Caco-2 (cell line): ENCODE data around the gene LARP6. TPM values are rescaled to one million over a fixed set of nuclear protein-coding genes. Genes with fewer than 3 reads are reported as not detected.

Source experiments
- BruUV-seq: library from RNA; stranded (reverse); fragments of 400-500 nt; replicated peaks from 2 replicates; lab custom pipeline; 2021; lab: Mats Ljungman, UMichigan
- CTCF ChIA-PET: fragments of 300-600 bp; sonication (Branson Sonifier 250); formaldehyde crosslinking; loops from one replicate; lab custom pipeline; 2022; ENCODE audit warnings: antibody characterized with exemption; lab: Charles Lee
- POLR2A ChIA-PET: fragments of 300-600 bp; sonication (Branson Sonifier 250); formaldehyde crosslinking; loops from one replicate; lab custom pipeline; 2022; ENCODE audit warnings: antibody characterized with exemption; lab: Charles Lee
- DNase-seq, 2 experiments: peaks; one replicate each; pipeline versions ENCODE4 v3.0.0 to v3.0.0-alpha.2; 2020 to 2022
- H3K27me3 ChIP-seq: replicated peaks from 2 replicates; pipeline ENCODE4 v1.6.0; 2011; ENCODE audit warnings: low read length; ENCODE audit not compliant: control insufficient read depth, insufficient read depth
- H3K36me3 ChIP-seq: 2 replicates; pipeline ENCODE4 v1.5.1; 2011; ENCODE audit warnings: low read length; ENCODE audit not compliant: control insufficient read depth, insufficient read depth
- H3K4me1 ChIP-seq: fragments of 250-450 bp; sonication (Bioruptor Pico); 2 replicates; pipeline ENCODE4 v1.5.1; 2020; ENCODE audit warnings: mild to moderate bottlenecking
- H3K4me3 ChIP-seq: 2 replicates; pipeline ENCODE4 v1.5.1; 2011; ENCODE audit warnings: low read depth, mild to moderate bottlenecking, control low read depth, low read length
- H3K9me3 ChIP-seq: fragments of 250-450 bp; sonication (Bioruptor Pico); 2 replicates; pipeline ENCODE4 v1.5.1; 2020; ENCODE audit warnings: mild to moderate bottlenecking, moderate library complexity
- H3K27ac Mint-ChIP-seq: one replicate; pipeline ENCODE4 v1.8.0; 2022; ENCODE audit warnings: mixed read lengths; ENCODE audit not compliant: unreplicated experiment
- H3K27me3 Mint-ChIP-seq: one replicate; pipeline ENCODE4 v1.8.0; 2022; ENCODE audit warnings: mixed read lengths; ENCODE audit not compliant: insufficient read depth, unreplicated experiment
- H3K36me3 Mint-ChIP-seq: one replicate; pipeline ENCODE4 v1.8.0; 2022; ENCODE audit warnings: mild to moderate bottlenecking, mixed read lengths; ENCODE audit not compliant: insufficient read depth, unreplicated experiment
- H3K4me1 Mint-ChIP-seq: one replicate; pipeline ENCODE4 v1.8.0; 2022; ENCODE audit warnings: low read depth, mixed read lengths; ENCODE audit not compliant: unreplicated experiment
- H3K4me3 Mint-ChIP-seq: one replicate; pipeline ENCODE4 v1.8.0; 2022; ENCODE audit warnings: mild to moderate bottlenecking, moderate library complexity, mixed read lengths; ENCODE audit not compliant: unreplicated experiment
- H3K9me3 Mint-ChIP-seq: one replicate; pipeline ENCODE4 v1.8.0; 2022; ENCODE audit warnings: mixed read lengths; ENCODE audit not compliant: unreplicated experiment
- CTCF ChIP-seq, 2 experiments: fragments of 200-600 bp in 1 of 2; IDR thresholded peaks; 1 replicate in 1 of 2; 2 replicates in 1 of 2; pipeline versions ENCODE4 v1.5.1 to v1.8.0; 2011 to 2022; ENCODE audit warnings: antibody characterized with exemption in 1 of 2, control low read depth in 1 of 2, inconsistent platforms in 1 of 2, low read depth in 1 of 2, low read length in 1 of 2, mild to moderate bottlenecking in 1 of 2, moderate library complexity in 1 of 2; ENCODE audit not compliant: insufficient read depth in 1 of 2, severe bottlenecking in 1 of 2, unreplicated experiment in 1 of 2
- intact Hi-C: fragments of 100-400 bp; cut with micrococcal nuclease; formaldehyde crosslinking; loops from one replicate; pipeline ENCODE4 v1.10.0; 2022; ENCODE audit not compliant: unreplicated experiment
- total RNA-seq: library from RNA; stranded (reverse); gene quantifications from 2 replicates; pipeline ENCODE4 v1.2.3, GENCODE V29; 2022

Gene LARP6
- total RNA-seq, 1 experiment from 2014 or later: 19.7 TPM

- no TSS peak for BruUV-seq
- Histone ChIP-seq H3K36me3 (no peaks in the 10 kb centered on the region), H3K9me3 (no peaks in the 10 kb centered on the region), H3K27me3 (no peaks in the 10 kb centered on the region), H3K4me3 (no peak overlapping the region), H3K4me1 (no peaks in the 10 kb centered on the region)
- Mint-ChIP-seq H3K4me3 (no peak overlapping the region), H3K4me1 (no peaks in the 10 kb centered on the region), H3K27me3 (peaks cover 2% of the 10 kb centered on the region), H3K9me3 (no peaks in the 10 kb centered on the region), H3K27ac (no peak overlapping the region), H3K36me3 (no peaks in the 10 kb centered on the region)
- POLR2A ChIA-PET: no interaction called here
- no peak for TF ChIP-seq CTCF (IDR thresholded peaks at IDR 0.05; ENCODE audit: insufficient read depth in 1 of 2, low read depth in 1 of 2, low read length in 1 of 2, severe bottlenecking in 1 of 2, unreplicated experiment in 1 of 2)
- intact Hi-C loops: no loop called here
- CTCF ChIA-PET: no interaction called here
- DNase-seq: no peak
These were observed 13.2 kb upstream of the LARP6 start for GRCh38 chr15:70866982-70867641.

GRCh38 chr15:70863450-70864218 is 9.7 kb upstream of the LARP6 start:
- Mint-ChIP-seq H3K9me3 (no peaks in the 10 kb centered on the region), H3K4me1 (no peaks in the 10 kb centered on the region), H3K36me3 (no peaks in the 10 kb centered on the region), H3K27ac (no peak overlapping the region), H3K4me3 (no peak overlapping the region), H3K27me3 (peaks cover 2% of the 10 kb centered on the region)
- intact Hi-C loops: no loop called here
- POLR2A ChIA-PET: no interaction called here
- CTCF ChIA-PET: no interaction called here
- Histone ChIP-seq H3K4me3 (no peak overlapping the region), H3K27me3 (no peaks in the 10 kb centered on the region), H3K4me1 (no peaks in the 10 kb centered on the region), H3K9me3 (no peaks in the 10 kb centered on the region), H3K36me3 (no peaks in the 10 kb centered on the region)
- no TSS peak for BruUV-seq
- TF ChIP-seq CTCF (IDR thresholded peaks at IDR 0.05; ENCODE audit: insufficient read depth in 1 of 2, low read depth in 1 of 2, low read length in 1 of 2, severe bottlenecking in 1 of 2, unreplicated experiment in 1 of 2): no peak
- DNase-seq: no peak

- H3K9me3 Mint-ChIP-seq: no peaks in the 10 kb centered on the region
- TF ChIP-seq CTCF (IDR thresholded peaks at IDR 0.05; ENCODE audit: insufficient read depth in 1 of 2, low read depth in 1 of 2, low read length in 1 of 2, severe bottlenecking in 1 of 2, unreplicated experiment in 1 of 2): no peak
- H3K4me1 Mint-ChIP-seq: peaks cover 9% of the 10 kb centered on the region
- Histone ChIP-seq H3K4me3 (no peak overlapping the region), H3K36me3 (no peaks in the 10 kb centered on the region), H3K4me1 (no peaks in the 10 kb centered on the region), H3K27me3 (no peaks in the 10 kb centered on the region; the same call in 1 of the 2 replicates), H3K9me3 (no peaks in the 10 kb centered on the region)
- BruUV-seq: no TSS peak
- H3K36me3 Mint-ChIP-seq: no peaks in the 10 kb centered on the region
- ChIA-PET POLR2A (no interaction called here), CTCF (interaction anchor here (1.2 kb wide), 1 partner anchor 15 kb away, joined by 4 read pairs; no protein-coding TSS in a partner anchor)
- no peak overlapping the region for H3K27ac Mint-ChIP-seq
- H3K27me3 Mint-ChIP-seq: no peaks in the 10 kb centered on the region
- DNase-seq: no peak
- no peak overlapping the region for H3K4me3 Mint-ChIP-seq
- intact Hi-C loops: no loop called here
These were observed 6.0 kb upstream of the LARP6 start for GRCh38 chr15:70859998-70860397.
